PC-3 (cell line): ENCODE results near the gene RUFY3. TPM values are rescaled to one million over a fixed set of nuclear protein-coding genes. Genes with fewer than 3 reads are reported as not detected.

Source experiments
- ATAC-seq: fragments of 200-7000 bp; cut with Tn5 transposase; 2 replicates; pipeline ENCODE4 v1.9.1; 2020; ENCODE audit warnings: mild to moderate bottlenecking, moderate library complexity
- BruUV-seq: library from RNA; stranded (reverse); fragments of 400-500 nt; replicated peaks from 2 replicates; lab custom pipeline; 2021; lab: Mats Ljungman, UMichigan
- CTCF ChIA-PET: fragments of 300-600 bp; sonication (Branson Sonifier 250); formaldehyde crosslinking; loops from one replicate; lab custom pipeline; 2022; ENCODE audit warnings: antibody characterized with exemption; lab: Charles Lee
- POLR2A ChIA-PET: fragments of 300-600 bp; sonication (Branson Sonifier 250); formaldehyde crosslinking; loops from one replicate; lab custom pipeline; 2022; ENCODE audit warnings: antibody characterized with exemption; ENCODE audit not compliant: unreplicated experiment; lab: Charles Lee
- DNase-seq: peaks from one replicate; pipeline ENCODE4 v3.0.0-alpha.2; 2015
- H2AFZ ChIP-seq: fragments of 300-600 bp; sonication (generic); 2 replicates; pipeline ENCODE4 v1.6.0; 2016; ENCODE audit warnings: antibody characterized with exemption, low read length
- H3F3A ChIP-seq: fragments of 300-600 bp; sonication (generic); one replicate; pipeline ENCODE4 v1.6.0; 2017; ENCODE audit warnings: antibody characterized with exemption, low read length, control low read depth, mild to moderate bottlenecking; ENCODE audit not compliant: unreplicated experiment
- H3K27ac ChIP-seq: fragments of 300-600 bp; sonication (generic); 2 replicates; pipeline ENCODE4 v1.5.1; 2016; ENCODE audit warnings: mild to moderate bottlenecking, low read length
- H3K27me3 ChIP-seq: fragments of 300-600 bp; sonication (generic); 2 replicates; pipeline ENCODE4 v1.6.1; 2016; ENCODE audit warnings: low read length, mixed read lengths
- H3K36me3 ChIP-seq: fragments of 300-600 bp; sonication (generic); 2 replicates; pipeline ENCODE4 v1.6.1; 2016; ENCODE audit warnings: low read depth, mixed run types, low read length, mixed read lengths
- H3K4me1 ChIP-seq: fragments of 300-600 bp; sonication (generic); 2 replicates; pipeline ENCODE4 v1.5.1; 2016; ENCODE audit warnings: low read length; ENCODE audit not compliant: insufficient read depth
- H3K4me2 ChIP-seq: fragments of 300-600 bp; sonication (generic); 2 replicates; pipeline ENCODE4 v1.6.0; 2016; ENCODE audit warnings: low read length
- H3K4me3 ChIP-seq: fragments of 300-600 bp; sonication (generic); 2 replicates; pipeline ENCODE4 v1.5.1; 2016; ENCODE audit warnings: mild to moderate bottlenecking, low read length, mixed read lengths
- H3K79me2 ChIP-seq: fragments of 300-600 bp; sonication (generic); 2 replicates; pipeline ENCODE4 v1.6.1; 2017; ENCODE audit warnings: low read length, mixed read lengths
- H3K9ac ChIP-seq: fragments of 300-600 bp; sonication (generic); 2 replicates; pipeline ENCODE4 v1.6.0; 2016; ENCODE audit warnings: mild to moderate bottlenecking, low read length
- H3K9me2 ChIP-seq: fragments of 300-600 bp; sonication (generic); replicated peaks from 2 replicates; pipeline ENCODE4 v1.6.1; 2016; ENCODE audit warnings: mixed run types, low read length, mixed read lengths
- H3K9me3 ChIP-seq: fragments of 300-600 bp; sonication (generic); 2 replicates; pipeline ENCODE4 v1.6.1; 2016; ENCODE audit warnings: low read length, mixed read lengths
- H4K20me1 ChIP-seq: fragments of 300-600 bp; sonication (generic); 2 replicates; pipeline ENCODE4 v1.6.1; 2016; ENCODE audit warnings: low read length, mixed read lengths
- EZH2 ChIP-seq: fragments of 300-600 bp; sonication (generic); IDR thresholded peaks from one replicate; pipeline ENCODE4 v1.6.1; 2017; ENCODE audit warnings: antibody characterized with exemption, mild to moderate bottlenecking, low read length; ENCODE audit not compliant: unreplicated experiment
- EZH2phosphoT487 ChIP-seq: fragments of 300-600 bp; sonication (generic); IDR thresholded peaks from 2 replicates; pipeline ENCODE4 v1.6.1; 2018; ENCODE audit warnings: mild to moderate bottlenecking, antibody characterized with exemption, low read length, borderline replicate concordance
- intact Hi-C: fragments of 100-400 bp; cut with micrococcal nuclease; formaldehyde crosslinking; loops from 2 replicates; pipeline ENCODE4 v1.9.0; 2023
- total RNA-seq: library from RNA; depleted of rRNA; stranded (reverse); fragments of >200 nt; gene quantifications from 2 replicates; pipeline ENCODE4 v1.2.3, GENCODE V29; 2014
- TF ChIP-seq, protein P1 (sequence below): fragments of 300-600 bp; sonication (generic); conservative IDR thresholded peaks from 2 replicates; pipeline ENCODE4 v1.5.1; 2017; ENCODE audit warnings: antibody characterized with exemption, low read depth, mild to moderate bottlenecking, low read length

RUFY3 gene
- total RNA-seq, 1 experiment from 2014 or later = 25.6 TPM

DNA sequence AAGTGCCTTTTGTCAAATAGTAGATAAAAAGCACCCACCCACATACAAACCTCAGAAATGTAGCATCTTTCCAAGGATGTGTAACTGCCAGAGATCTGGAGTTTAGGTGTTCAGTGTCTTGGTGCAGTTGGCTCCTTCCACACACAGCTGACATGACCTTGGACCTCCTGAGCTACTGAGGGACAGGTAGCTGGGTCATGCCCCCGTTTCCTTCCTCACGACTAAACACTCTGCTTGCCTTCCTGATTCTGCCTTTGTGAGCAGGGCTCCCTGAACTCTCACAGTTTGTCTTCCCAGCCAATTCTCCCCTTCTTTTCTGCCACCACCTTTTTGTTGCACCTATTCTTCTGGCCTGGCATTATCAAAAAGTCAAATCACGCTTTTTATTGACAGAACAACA, 10.2 kb upstream of the RUFY3 start:
- no peak for DNase-seq
- BruUV-seq = no TSS peak
- H3K27me3 ChIP-seq = no peaks in the 10 kb centered on the region
- H3K4me2 ChIP-seq = no peak overlapping the region
- intact Hi-C loops = no loop called here
- POLR2A ChIA-PET = no interaction called here
- CTCF ChIA-PET = no interaction called here
- H3K9me3 ChIP-seq = no peaks in the 10 kb centered on the region
- no peak overlapping the region for H2AFZ ChIP-seq
- no peaks in the 10 kb centered on the region for H3F3A ChIP-seq
- H3K4me3 ChIP-seq = no peak overlapping the region
- H4K20me1 ChIP-seq = no peaks in the 10 kb centered on the region
- no peaks in the 10 kb centered on the region for H3K9me2 ChIP-seq
- no peak overlapping the region for H3K9ac ChIP-seq
- no peaks in the 10 kb centered on the region for H3K36me3 ChIP-seq
- ATAC-seq = no peak
- TF ChIP-seq EZH2phosphoT487 (no peak), EZH2 (no peak)
- TF ChIP-seq, protein P1, sequence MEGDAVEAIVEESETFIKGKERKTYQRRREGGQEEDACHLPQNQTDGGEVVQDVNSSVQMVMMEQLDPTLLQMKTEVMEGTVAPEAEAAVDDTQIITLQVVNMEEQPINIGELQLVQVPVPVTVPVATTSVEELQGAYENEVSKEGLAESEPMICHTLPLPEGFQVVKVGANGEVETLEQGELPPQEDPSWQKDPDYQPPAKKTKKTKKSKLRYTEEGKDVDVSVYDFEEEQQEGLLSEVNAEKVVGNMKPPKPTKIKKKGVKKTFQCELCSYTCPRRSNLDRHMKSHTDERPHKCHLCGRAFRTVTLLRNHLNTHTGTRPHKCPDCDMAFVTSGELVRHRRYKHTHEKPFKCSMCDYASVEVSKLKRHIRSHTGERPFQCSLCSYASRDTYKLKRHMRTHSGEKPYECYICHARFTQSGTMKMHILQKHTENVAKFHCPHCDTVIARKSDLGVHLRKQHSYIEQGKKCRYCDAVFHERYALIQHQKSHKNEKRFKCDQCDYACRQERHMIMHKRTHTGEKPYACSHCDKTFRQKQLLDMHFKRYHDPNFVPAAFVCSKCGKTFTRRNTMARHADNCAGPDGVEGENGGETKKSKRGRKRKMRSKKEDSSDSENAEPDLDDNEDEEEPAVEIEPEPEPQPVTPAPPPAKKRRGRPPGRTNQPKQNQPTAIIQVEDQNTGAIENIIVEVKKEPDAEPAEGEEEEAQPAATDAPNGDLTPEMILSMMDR = no peak
- peaks cover 86% of the 10 kb centered on the region for H3K79me2 ChIP-seq
- H3K27ac ChIP-seq = no peak overlapping the region
- H3K4me1 ChIP-seq = peaks cover 21% of the 10 kb centered on the region

DNA sequence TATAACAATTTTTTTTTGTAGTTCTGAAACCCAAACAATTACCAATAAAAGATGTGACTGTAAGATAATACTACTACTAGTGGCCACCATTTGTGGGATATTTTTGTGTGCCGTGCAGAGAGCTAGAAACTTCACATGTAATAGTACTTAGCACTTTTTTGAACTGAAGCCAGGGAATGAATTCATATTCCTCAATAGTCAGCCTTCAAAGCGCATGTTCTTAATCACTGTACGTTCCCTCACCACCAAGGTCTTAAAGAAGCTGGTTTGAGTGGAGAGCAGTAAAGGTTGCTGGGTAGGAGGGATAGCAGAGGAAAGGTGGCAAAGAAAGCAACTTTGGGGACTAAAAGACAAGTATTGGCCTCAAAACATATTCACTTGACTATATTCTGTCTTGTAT, 9.6 kb upstream of the RUFY3 start:
- TF ChIP-seq EZH2phosphoT487 (no peak), EZH2 (no peak)
- TF ChIP-seq, protein P1 = no peak
- Histone ChIP-seq H3K36me3 (no peaks in the 10 kb centered on the region), H3K79me2 (peaks cover 84% of the 10 kb centered on the region), H3K27ac (no peak overlapping the region), H3F3A (no peaks in the 10 kb centered on the region), H3K9ac (no peak overlapping the region), H3K9me2 (no peaks in the 10 kb centered on the region), H3K9me3 (no peaks in the 10 kb centered on the region), H4K20me1 (no peaks in the 10 kb centered on the region), H3K4me2 (no peak overlapping the region), H3K4me1 (peaks cover 16% of the 10 kb centered on the region), H3K27me3 (no peaks in the 10 kb centered on the region), H2AFZ (no peak overlapping the region), H3K4me3 (no peak overlapping the region)
- DNase-seq (no peak), ATAC-seq (no peak)
- no TSS peak for BruUV-seq
- intact Hi-C loops = no loop called here
- CTCF ChIA-PET = no interaction called here
- POLR2A ChIA-PET = no interaction called here

- no peaks in the 10 kb centered on the region for H3K9me2 ChIP-seq
- no peak overlapping the region for H3K27ac ChIP-seq
- H3K4me3 ChIP-seq = no peak overlapping the region
- CTCF ChIA-PET = no interaction called here
- TF ChIP-seq, protein P1 = no peak
- TF ChIP-seq EZH2phosphoT487 = no peak
- no peak for TF ChIP-seq EZH2
- no peaks in the 10 kb centered on the region for H3K36me3 ChIP-seq
- H3K4me2 ChIP-seq = no peak overlapping the region
- ATAC-seq (no peak), DNase-seq (no peak)
- H3K27me3 ChIP-seq = no peaks in the 10 kb centered on the region
- intact Hi-C loops = no loop called here
- peaks cover 12% of the 10 kb centered on the region for H3K4me1 ChIP-seq
- H4K20me1 ChIP-seq = no peaks in the 10 kb centered on the region
- no TSS peak for BruUV-seq
- POLR2A ChIA-PET = no interaction called here
- H3K79me2 ChIP-seq = peaks cover 83% of the 10 kb centered on the region
- no peak overlapping the region for H3K9ac ChIP-seq
- no peaks in the 10 kb centered on the region for H3F3A ChIP-seq
- H2AFZ ChIP-seq = no peak overlapping the region
- H3K9me3 ChIP-seq = no peaks in the 10 kb centered on the region
These were observed 8.9 kb upstream of the RUFY3 start for GRCh38 chr4:70712604-70713452.
